HepG2 (cell line): Measurements from ENCODE around the gene GPC6.

Experiments
- ZNF619 ChIP-seq: sonication (generic); formaldehyde crosslinking; IDR thresholded peaks from 2 replicates; pipeline ENCODE4 v1.4.0; 2020; ENCODE audit warnings: mild to moderate bottlenecking, missing genetic modification reagents
- ZNF781 ChIP-seq: sonication (generic); formaldehyde crosslinking; IDR thresholded peaks from 2 replicates; pipeline ENCODE4 v1.5.1; 2020; ENCODE audit warnings: borderline replicate concordance, mild to moderate bottlenecking, missing genetic modification reagents; ENCODE audit errors: not compliant biosample characterization

GRCh38 chr13:94007072-94007471 is 780.5 kb downstream of the GPC6 start:
- TF ChIP-seq ZNF781 (no peak), ZNF619 (CRISPR knock-in tag) (no peak)
